GM18870 (cell line): ENCODE data around the gene CCL3.
A peak's percentile ranks its signal among the peaks of the same experiment; 100 is the strongest.
"Not testable (repeated sequence)": the region's sequence is repeated elsewhere in the genome, so short reads cannot be mapped to it uniquely, and the experiment has no call there.

Source experiments
- ATAC-seq: cut with Tn5 transposase; IDR thresholded peaks from one replicate; pipeline ENCODE4 v1.9.1; 2021; ENCODE audit warnings: moderate library complexity; ENCODE audit not compliant: unreplicated experiment

The CCL3 gene

DNA sequence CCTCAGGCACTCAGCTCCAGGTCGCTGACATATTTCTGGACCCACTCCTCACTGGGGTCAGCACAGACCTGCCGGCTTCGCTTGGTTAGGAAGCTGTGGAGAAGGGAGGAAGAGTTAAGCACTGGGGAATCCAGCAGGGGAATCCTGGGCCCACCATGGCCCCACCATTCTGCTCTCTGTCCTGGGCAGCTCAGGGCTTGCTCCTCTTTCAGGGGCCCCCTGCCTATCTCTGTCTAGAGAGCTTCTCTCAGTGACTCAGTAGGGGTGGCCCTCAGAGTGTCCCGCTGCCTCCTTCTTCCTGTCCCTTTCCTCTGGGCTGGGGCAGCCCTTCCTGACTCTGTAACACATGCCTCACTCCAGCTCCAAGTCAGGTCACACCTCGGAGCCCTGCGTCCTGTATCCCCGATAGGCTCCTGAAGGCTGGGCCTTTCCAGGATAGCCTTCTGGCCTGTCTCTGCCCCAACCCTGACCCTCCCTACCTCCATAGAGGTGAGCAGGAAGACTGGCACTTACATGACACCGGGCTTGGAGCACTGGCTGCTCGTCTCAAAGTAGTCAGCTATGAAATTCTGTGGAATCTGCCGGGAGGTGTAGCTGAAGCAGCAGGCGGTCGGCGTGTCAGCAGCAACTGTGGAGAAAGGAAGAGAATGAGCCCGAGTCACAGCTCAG is 1.1 kb downstream of the CCL3 start:
- no peak for ATAC-seq

DNA sequence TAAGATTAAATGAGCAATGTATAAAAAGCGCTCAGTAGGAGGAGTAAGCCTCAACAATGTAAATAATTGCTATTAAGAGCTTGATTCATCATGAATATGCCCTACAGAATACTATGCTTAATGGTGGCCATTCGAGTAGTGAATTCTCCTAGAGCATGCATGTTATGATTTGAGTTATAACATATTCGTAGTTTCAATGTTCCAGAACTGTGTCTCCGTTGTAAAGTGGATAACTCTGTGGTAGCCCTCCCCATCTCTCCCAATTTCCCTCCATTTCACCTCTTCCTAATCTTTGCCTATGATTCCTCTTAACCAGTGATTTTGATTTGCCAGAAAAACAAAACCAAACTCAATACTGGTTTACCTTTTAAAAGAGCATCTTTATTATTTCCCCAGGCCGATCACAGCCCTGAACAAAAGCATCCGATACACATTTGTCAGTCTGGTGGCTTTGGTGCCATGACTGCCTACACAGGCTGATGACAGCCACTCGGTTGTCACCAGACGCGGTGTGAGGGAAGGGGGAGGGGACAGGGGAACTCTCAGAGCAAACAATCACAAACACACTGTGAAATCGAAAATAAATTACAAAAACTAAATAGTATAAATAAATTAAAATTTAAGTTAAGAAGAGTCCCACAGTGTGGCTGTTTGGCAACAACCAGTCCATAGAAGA is 1.9 kb downstream of the CCL3 start:
- not testable (repeated sequence) for ATAC-seq

DNA sequence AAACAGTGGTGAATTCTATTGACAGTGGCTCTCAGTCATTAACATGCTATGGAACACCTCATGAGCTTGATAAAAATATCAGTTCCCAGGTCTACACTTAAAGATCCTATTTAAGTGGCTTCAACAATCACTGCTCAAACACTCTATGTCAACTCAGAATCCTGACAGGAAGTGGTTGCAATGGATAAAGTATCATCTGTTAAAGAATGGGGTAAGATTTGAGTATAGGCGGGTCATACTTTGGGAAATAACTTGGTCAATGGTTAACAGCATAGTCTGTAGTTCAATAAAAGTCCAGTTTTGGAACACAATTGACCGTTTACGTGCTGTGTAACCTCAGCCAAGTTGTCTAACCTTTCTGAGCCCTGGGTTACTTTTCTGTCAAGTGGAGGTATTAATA is 2.5 kb downstream of the CCL3 start:
- not testable (repeated sequence) for ATAC-seq

DNA sequence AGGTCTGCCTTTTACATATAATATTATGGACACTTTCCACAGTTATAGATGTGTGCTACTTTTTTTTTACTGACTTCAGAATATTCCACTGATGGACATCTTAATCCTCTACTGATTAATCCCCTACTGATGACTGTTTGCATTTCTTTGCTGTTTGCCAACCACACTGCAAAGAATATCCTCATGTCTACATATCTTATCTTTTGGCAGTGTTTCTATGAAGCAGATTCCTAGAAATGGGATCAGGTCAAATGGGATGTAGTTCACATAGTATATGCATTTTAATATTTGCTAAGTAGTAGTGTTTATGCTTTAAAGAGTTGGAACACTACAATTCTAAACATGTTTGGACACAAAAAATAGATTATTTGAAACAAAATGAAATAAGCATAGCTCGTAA is 3.2 kb downstream of the CCL3 start:
- no peak for ATAC-seq

DNA sequence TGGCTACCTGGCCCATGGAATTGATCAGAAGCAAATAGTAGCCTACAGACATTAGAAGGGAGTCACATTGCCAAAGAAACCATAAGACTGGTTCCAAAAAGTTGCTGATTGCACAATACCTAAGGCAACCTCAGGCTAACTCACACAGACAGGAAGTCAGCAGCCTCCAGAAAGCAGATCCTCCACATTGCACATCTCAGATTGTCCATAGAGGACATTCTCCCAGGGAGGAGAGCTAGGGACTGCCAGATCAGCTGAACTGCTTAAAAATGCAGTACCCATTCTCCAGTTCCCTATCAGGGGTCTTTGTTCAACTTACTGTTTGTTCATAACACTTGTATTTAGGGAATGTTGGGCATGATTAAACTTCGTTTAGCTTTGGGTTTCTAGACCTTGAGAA is 4.2 kb downstream of the CCL3 start:
- ATAC-seq = no peak

DNA sequence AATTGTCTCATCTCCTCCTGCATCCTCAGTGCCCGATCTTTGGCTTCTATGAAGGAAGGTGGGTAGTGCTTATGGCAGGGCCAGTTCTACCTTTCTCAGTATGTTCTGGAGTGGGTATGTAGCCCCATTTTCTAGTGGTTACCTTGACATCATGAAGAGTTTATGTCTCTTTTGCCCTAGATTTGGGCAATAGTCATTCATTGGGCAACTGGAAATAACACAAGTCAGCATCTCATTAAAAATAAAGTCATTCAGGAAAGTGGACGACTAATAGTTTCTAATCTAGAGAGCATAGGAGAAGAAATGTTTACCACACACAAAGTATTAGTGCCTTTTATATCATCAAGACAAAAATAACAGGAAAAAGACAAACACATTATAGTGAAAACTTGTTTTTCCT is 6.3 kb downstream of the CCL3 start:
- not testable (repeated sequence) for ATAC-seq

DNA sequence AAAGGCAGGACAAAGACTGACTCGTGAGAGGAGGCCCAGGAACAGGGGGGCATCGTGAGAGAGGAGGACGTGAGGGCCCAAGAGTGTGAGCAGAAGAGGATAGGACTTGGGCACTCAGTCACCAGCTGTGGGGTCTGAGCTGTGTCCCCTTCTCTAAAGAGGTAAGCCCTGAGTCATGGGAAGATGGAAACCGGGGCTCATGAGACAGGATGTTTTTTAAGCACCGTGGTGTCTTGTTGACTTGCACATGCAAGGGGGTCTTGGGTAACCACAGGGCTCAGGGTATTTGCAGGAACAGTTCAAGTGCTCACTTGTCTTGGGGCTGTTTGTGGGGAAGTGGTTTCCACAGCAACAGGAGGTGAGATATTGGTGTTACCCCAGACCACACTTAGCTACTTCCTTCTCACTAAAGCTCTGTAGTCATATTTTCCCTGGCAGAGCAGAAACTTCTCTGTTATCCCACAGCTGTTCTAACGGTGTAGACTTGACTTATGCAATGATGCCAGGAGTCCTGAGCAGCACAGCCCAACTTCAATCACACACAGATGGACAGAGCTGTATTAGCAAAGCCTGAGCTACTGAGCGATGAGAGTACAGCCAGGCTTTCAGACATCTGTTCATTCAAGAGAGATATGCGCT is 7.3 kb downstream of the CCL3 start:
- peak; percentile 50 for ATAC-seq

DNA sequence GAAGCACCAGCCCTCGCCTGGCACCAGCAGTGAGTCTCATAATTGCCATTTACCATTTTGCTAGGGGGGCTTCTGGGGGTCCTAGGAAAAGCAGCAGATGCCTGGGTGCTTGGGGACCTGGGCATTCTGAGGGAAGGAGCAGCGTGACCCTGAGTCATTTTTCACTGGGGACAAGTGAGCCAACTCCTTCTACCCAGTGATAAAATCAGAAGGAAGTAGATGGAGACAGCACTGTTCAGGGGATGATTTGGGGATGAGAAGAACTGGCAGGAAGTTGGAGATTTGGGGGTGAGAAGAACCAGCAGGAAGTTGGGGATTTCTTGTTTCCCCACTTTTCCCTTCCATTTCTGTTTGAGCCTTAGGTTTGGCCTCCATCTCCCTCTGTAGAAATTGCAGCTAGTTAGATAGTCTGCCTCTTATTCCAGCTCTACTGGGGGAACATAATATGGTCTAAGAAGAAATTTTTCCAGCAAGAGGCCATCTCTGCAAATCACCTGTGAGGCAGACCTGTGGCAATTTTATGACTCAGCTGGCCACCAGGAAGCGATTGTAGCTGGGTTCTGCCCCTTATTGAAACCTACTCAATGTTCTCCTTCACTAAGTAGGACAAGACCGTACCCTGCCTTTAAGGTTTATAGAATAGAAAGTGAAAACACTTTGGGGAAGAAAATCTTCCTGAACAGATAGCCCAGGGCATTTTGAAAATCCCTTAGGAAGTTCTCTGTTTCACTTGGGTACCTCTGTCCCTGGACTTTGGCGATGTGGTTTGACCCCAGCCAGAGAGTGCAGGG is 8.1 kb downstream of the CCL3 start:
- peak; percentile 23 for ATAC-seq

DNA sequence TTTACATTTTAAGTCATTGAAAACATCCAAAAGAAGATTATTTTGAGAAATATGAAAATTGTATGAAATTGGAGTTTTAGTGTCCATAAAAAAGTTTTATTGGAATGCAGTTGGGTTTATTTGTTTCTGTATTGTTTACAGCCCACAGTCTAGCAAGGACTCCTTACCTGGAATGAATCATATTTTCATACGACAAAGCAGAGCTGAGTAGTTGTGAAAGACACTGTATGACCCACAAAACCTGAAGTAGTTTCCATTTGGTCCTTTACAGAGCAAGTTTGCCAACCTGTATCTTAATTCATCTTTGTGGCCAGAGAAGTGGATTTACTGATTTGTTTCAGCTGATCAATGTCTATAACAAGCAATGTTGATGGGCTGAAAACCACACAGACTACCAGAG is 15.6 kb downstream of the CCL3 start:
- ATAC-seq = no peak

DNA sequence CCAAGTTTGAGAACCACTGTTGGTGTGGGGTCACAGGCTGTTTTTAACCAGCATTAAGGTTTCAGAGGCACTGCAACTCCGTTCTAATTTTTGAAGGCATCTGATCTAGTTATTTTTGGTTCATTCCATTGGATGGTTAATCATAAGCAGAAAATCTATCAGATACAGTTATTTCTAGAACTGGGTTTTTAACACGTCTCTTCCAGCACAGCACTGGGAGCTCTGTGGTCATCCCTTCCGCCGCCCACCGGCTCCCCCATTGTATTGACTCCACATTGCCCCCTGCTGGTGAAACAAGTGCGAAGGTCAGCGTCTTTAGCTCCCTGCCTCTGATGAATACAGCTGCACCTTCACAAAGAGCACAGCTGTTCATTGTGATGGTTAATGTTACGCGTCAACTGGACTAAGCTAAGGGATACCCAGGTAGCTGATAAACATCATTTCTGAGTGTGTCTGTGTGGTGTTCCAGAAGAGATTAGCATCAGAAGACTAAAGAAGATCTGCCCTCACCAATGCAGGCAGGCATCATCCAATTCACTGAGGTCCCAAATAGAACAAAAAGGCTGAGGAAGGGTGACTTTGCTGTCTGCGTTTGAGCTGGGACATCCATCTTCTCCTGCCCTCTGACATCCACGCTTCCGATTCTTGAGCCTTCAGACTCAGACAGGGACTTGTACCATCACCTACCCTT is 17.4 kb downstream of the CCL3 start:
- peak; percentile 68 for ATAC-seq

DNA sequence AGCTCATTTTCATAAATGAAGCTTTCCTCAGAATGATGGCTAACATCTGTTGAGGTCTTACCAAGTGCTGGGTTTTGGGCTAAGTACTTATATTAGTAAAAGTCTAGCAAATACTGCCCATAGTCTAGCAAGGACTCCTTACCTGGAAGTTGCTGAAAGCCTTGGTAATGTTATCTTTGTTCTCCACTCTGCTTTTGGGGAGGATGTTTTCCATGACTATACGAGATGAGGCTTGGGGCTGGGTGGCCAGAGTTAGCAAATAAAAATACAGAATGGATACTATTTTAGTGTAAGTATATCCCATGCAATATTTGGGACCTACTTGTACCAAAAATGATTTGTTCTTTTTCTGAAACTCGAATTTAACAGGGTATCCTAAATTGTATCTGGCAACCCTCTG is 18.2 kb downstream of the CCL3 start:
- no peak for ATAC-seq

DNA sequence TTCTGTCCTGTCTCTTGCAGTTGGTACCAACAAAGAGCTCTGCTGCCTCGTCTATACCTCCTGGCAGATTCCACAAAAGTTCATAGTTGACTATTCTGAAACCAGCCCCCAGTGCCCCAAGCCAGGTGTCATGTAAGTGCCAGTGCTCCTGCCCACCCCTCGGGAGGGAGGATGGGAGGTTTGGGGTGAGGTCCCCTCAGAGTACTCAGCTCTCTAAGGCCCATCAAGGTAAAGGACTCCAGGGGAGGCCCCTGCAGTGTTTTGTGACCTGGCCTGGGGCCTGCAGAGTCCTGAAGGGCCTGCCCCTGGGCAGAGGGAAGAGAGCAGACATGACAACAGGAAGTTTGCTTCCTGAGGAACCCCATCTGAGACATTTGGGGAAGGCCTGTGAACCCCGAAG is 19.5 kb downstream of the CCL3 start:
- no peak for ATAC-seq

DNA sequence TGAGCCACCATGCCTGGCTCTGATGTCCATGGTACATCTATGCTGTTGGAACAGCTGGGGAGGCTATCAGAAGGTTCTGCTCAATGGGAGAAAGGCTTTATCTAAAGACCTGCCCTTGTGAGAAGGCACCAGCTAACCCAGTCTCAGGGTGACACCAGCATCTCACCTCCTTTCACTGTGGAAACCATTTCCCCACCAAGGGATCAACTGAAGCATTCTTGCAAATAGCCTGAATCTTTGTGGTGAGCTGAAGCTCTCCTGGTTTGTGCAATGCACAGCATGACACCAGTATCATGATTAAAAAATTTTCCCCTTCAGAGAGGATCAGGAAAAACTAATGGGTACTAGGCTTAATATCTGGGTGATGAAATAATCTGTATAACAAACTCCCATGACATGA is 20.8 kb downstream of the CCL3 start:
- ATAC-seq = no peak

DNA sequence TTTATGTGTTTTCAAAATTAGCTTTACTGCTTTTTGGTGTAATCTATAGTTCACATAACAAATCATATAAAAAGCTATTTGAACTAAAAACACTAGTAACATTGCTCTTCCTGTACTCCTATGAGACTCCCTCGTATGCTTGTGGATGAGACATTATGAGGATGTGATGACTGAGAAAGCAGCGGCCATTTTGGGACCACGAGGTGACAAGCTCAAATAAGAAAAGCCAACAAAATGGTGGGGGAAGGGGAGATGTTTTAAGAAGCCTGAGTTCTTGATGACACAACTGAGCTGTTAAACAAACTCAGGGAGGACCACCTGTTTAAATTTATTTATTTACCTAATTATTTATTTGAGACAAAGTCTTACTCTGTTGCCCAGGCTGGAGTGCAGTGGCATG is 21.4 kb downstream of the CCL3 start:
- no peak for ATAC-seq

DNA sequence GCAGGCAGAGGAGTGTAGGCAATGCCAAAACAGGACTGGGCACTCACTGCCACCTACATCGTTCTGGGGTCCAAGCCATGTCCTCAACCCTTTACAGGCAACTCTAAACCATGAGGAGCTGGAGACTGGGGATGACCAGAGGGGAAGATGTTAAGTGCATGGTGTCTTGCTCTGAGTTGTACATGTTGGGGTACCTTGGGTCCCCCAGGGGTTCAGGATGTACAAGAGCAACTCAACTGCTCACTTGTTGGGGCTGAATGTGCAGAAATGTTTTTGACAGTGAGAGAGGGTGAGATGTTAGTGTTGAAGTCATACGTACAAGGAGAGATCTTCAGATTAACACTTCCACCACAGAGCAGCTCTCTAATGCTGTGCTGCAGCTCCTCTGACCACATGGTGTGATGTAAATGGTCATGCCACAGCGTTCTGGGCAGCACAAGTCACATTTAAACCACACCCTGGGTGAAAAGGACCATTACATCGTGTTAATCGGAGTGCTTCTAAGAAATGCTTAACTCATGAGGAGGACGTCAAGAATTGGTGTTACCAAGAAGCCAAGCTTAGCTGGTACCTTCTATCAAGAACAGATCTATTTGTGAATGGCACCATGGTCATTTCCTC is 23.5 kb downstream of the CCL3 start:
- no peak for ATAC-seq

DNA sequence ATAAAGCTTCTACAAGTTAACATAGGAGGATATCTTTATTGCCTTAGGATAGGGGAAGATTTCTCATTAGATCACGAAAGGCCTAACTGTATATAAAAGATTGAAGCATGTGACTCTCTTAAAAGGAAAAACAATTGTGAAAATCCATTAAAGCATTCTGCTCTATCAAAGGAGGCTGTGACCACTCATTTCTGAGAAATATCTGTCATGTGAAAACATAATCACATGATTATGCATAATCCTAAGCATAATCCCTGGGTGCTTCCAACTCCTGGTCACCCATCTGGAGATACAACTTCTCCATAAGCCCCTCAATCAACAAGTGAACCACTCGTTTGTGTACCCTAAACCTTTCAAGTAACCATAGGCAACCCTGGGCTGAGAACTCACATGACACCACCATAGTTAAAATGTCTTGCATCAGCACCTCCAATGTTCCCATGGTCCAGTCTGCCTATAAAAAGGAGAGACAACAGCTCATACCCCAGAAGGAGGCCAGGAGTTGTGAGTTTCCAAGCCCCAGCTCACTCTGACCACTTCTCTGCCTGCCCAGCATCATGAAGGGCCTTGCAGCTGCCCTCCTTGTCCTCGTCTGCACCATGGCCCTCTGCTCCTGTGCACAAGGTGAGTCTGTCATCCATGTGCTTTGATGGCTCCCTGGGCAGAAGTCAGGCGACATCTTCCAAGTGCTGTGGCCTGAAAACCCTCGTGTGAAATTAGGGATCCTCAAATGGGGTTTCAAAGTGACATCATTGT is 26.0 kb downstream of the CCL3 start, which contains the start of gene CCL18:
CCL18 (plus strand) TSS at position 487 of the 756 bp plus-strand sequence; CDS start at position 558, 71 bp downstream.
- ATAC-seq = no peak

DNA sequence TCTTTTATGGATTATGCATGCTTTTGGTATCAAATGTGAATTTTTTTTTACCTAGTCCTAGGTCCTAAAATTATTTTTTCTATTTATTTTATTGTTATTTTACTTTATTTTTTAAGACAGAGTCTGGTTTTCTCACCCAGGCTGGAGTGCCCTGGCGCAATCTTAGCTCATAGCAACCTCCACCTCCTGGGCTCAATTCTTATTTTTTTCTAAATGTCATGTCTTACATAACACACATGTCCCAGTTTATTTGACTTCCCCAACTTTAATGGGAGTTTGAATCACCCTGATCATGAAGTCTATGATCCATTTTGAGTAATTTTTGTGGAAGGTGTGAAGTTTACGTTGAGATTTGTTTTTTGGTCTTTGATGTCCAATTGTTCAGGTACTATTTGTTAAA is 29.1 kb downstream of the CCL3 start:
- no peak for ATAC-seq

DNA sequence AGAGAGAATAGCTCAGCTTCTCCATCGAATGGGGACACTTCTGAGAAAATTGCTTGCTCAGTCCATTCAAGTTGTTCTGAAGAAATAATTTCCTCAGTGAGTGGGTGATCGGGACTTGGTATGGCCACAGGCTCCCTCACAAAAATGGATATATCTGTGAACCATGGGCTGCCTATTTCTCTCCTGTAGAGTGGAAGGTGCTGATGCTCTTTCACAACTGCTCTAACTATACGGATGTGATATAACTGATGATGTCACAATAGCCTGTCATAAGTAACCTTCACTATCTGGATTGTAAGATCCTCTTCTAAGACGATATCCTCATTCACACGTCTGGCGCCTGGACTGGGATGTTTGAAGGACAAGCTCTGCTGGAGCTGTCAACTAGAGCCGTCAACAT is 30.5 kb downstream of the CCL3 start:
- ATAC-seq = no peak

DNA sequence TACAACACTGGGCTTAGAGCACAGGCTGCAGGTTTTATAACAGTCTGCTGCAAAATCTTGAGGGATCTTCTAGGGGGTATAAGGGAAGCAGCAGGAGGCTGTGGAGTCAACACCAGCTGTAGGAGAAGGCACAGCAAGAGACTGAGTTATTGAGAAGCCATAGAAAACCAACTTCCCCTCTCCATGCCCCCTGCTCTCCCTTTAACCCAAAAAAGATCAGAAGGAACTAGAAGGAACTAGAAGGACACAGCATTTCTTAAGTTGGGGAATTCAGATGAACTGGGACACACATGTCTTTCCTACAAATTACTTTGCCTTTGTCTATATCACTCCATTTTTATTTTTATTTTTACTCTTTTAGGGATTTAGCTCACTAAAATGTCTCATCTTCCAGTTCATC is 32.0 kb downstream of the CCL3 start:
- ATAC-seq = no peak
